ENCODE measurements around the gene PDE7B. TPM values are rescaled to one million over a fixed set of nuclear protein-coding genes. Genes with fewer than 3 reads are reported as not detected.

The PDE7B gene
- total and polyA plus RNA-seq, 10 donors: 0.54 to 4.6 (median 1.5) TPM

- H3K9me3 ChIP-seq: no peaks in the 10 kb centered on the region
- no peaks in the 10 kb centered on the region for H3K27me3 ChIP-seq (replicated peaks in 1 of 7)
- peak overlapping the region in 7 of 8 donors; percentile 45 to 68 (median 51) for H3K27ac ChIP-seq
- WGBS, 5 donors: 76 to 87% (median 82%) methylated on average over 18 of the region's 18 CpGs
- no peak for DNase-seq
- no peaks in the 10 kb centered on the region for H3K36me3 ChIP-seq
- intact Hi-C loops (cut with DNase I; ENCODE audit: low total_unique reads): loop anchor here (5.0 kb wide), 1 partner anchor 228 kb away; no protein-coding TSS in a partner anchor
- TF ChIP-seq POLR2AphosphoS5 (IDR thresholded peaks at IDR 0.05) (peak in 1 of 3 donors; percentile 32), POLR2A (IDR thresholded peaks at IDR 0.05) (no peak)
- peaks cover 0 to 26% (median 12%) of the 10 kb centered on the region in 6 donors for H3K4me1 ChIP-seq
- H3K4me3 ChIP-seq: no peak overlapping the region
These were observed 54.3 kb downstream of the PDE7B start for GRCh38 chr6:135905604-135906300.

GRCh38 chr6:135906542-135906941 is 55.0 kb downstream of the PDE7B start:
- no peak for DNase-seq
- Histone ChIP-seq H3K36me3 (no peaks in the 10 kb centered on the region), H3K4me1 (peaks cover 0 to 21% (median 10%) of the 10 kb centered on the region in 6 donors), H3K4me3 (no peak overlapping the region), H3K27ac (peak overlapping the region in 2 of 8 donors; percentile 51 to 68), H3K9me3 (no peaks in the 10 kb centered on the region), H3K27me3 (replicated peaks in 1 of 7) (no peaks in the 10 kb centered on the region)
- WGBS, 5 donors: 77 to 87% (median 85%) methylated on average over 3 of the region's 3 CpGs
- intact Hi-C loops (cut with DNase I; ENCODE audit: low total_unique reads): loop anchor here (5.0 kb wide), 1 partner anchor 229 kb away; no protein-coding TSS in a partner anchor
- TF ChIP-seq CTCF (IDR thresholded peaks at IDR 0.05 in 8 of 11, conservative IDR thresholded peaks at IDR 0.05 in 3 of 11) (no peak), POLR2A (IDR thresholded peaks at IDR 0.05) (no peak), POLR2AphosphoS5 (IDR thresholded peaks at IDR 0.05) (no peak)

- no peak for TF ChIP-seq POLR2A (IDR thresholded peaks at IDR 0.05)
- 76 to 90% (median 85%) methylated on average over 2 of the region's 2 CpGs for WGBS, 5 donors
- no peak for DNase-seq
These were observed 55.5 kb downstream of the PDE7B start for GRCh38 chr6:135906972-135907465.

GRCh38 chr6:135909737-135910387 is 58.4 kb downstream of the PDE7B start:
- no peak for DNase-seq
- WGBS, 5 donors: 44 to 58% (median 51%) methylated on average over 9 of the region's 9 CpGs
- peaks cover 0 to 4% (median 0%) of the 10 kb centered on the region in 6 donors for H3K4me1 ChIP-seq
- no peak for TF ChIP-seq POLR2AphosphoS5 (IDR thresholded peaks at IDR 0.05)
- TF ChIP-seq CTCF (IDR thresholded peaks at IDR 0.05 in 8 of 11, conservative IDR thresholded peaks at IDR 0.05 in 3 of 11): peak; percentile 20 to 74 (median 56)
- no peak for TF ChIP-seq POLR2A (IDR thresholded peaks at IDR 0.05)
- H3K27me3 ChIP-seq (replicated peaks in 1 of 7): no peaks in the 10 kb centered on the region
- H3K27ac ChIP-seq: no peak overlapping the region
- H3K4me3 ChIP-seq: no peak overlapping the region
- H3K9me3 ChIP-seq: no peaks in the 10 kb centered on the region
- intact Hi-C loops (cut with DNase I; ENCODE audit: low total_unique reads): loop anchor here (5.0 to 10.0 kb wide), 2 partner anchors 233 to 375 kb away; no protein-coding TSS in a partner anchor
- H3K36me3 ChIP-seq: no peaks in the 10 kb centered on the region

More at GRCh38 chr6:135906972-135907465, 55.5 kb downstream of the PDE7B start:
- intact Hi-C loops (cut with DNase I; ENCODE audit: low total_unique reads): loop anchor here (5.0 kb wide), 1 partner anchor 230 kb away; no protein-coding TSS in a partner anchor
- Histone ChIP-seq H3K4me3 (no peak overlapping the region), H3K4me1 (peaks cover 0 to 18% (median 9%) of the 10 kb centered on the region in 6 donors), H3K27me3 (replicated peaks in 1 of 7) (no peaks in the 10 kb centered on the region), H3K36me3 (no peaks in the 10 kb centered on the region), H3K27ac (peak overlapping the region in 1 of 8 donors; percentile 6), H3K9me3 (no peaks in the 10 kb centered on the region)
